CD14-positive monocyte (primary cell): ENCODE measurements around the gene PRRC2C. TPM values are rescaled to one million over a fixed set of nuclear protein-coding genes. Genes with fewer than 3 reads are reported as not detected.
A peak's percentile ranks its signal among the peaks of the same experiment; 100 is the strongest.

ENCODE experiments used
- DNase-seq, 3 donors: peaks; one replicate each; pipeline ENCODE4 v3.0.0-alpha.2; 2011 to 2022
- H2AFZ ChIP-seq: 2 replicates; pipeline ENCODE4 v1.6.0; 2012; ENCODE audit warnings: mild to moderate bottlenecking, low read depth, low read length, inconsistent platforms; ENCODE audit not compliant: insufficient read depth, poor library complexity, severe bottlenecking
- H3K27ac ChIP-seq, 2 donors: 1 replicate in 1 of 2; 2 replicates in 1 of 2; pipeline ENCODE4 v1.5.1; 2012 to 2013; ENCODE audit warnings: low read length in 2 of 2, control low read depth in 1 of 2, inconsistent platforms in 1 of 2, low read depth in 1 of 2, mild to moderate bottlenecking in 1 of 2
- H3K27me3 ChIP-seq, 2 donors: one replicate each; pipeline versions ENCODE4 v1.6.0 to v1.6.1; 2011 to 2013; ENCODE audit warnings: low read length in 2 of 2; ENCODE audit not compliant: control insufficient read depth in 2 of 2, insufficient read depth in 2 of 2
- H3K36me3 ChIP-seq, 2 donors: replicated peaks in 1 of 2; 1 replicate in 1 of 2; 2 replicates in 1 of 2; pipeline versions ENCODE4 v1.5.1 to v1.6.1; 2012 to 2013; ENCODE audit warnings: low read length in 2 of 2, control low read depth in 1 of 2, inconsistent platforms in 1 of 2, mild to moderate bottlenecking in 1 of 2; ENCODE audit not compliant: insufficient read depth in 2 of 2, control insufficient read depth in 1 of 2
- H3K4me1 ChIP-seq, 2 donors: 1 replicate in 1 of 2; 2 replicates in 1 of 2; pipeline versions ENCODE4 v1.5.1 to v1.6.1; 2012 to 2013; ENCODE audit warnings: low read length in 2 of 2, control low read depth in 1 of 2, inconsistent platforms in 1 of 2, mild to moderate bottlenecking in 1 of 2, moderate library complexity in 1 of 2; ENCODE audit not compliant: insufficient read depth in 2 of 2, control insufficient read depth in 1 of 2
- H3K4me2 ChIP-seq: replicated peaks from 2 replicates; pipeline ENCODE3; 2012; ENCODE audit warnings: low read length, moderate library complexity, mild to moderate bottlenecking; ENCODE audit not compliant: poor library complexity, severe bottlenecking; ENCODE audit errors: extremely low read depth
- H3K4me3 ChIP-seq, 3 experiments: fragments of 200-600 bp in 1 of 3; sonication (generic) in 1 of 3; replicated peaks in 1 of 3; 1 replicate in 2 of 3; 2 replicates in 1 of 3; pipeline ENCODE4 v1.5.1; 2011 to 2013; ENCODE audit warnings: low read length in 3 of 3, mild to moderate bottlenecking in 3 of 3, control low read depth in 2 of 3, low read depth in 2 of 3, inconsistent platforms in 1 of 3, moderate library complexity in 1 of 3
- H3K79me2 ChIP-seq: 2 replicates; pipeline ENCODE4 v1.6.0; 2012; ENCODE audit warnings: mild to moderate bottlenecking, control low read depth, inconsistent platforms, low read length, moderate library complexity; ENCODE audit not compliant: insufficient read depth
- H3K9ac ChIP-seq: 2 replicates; pipeline ENCODE4 v1.6.0; 2017; ENCODE audit warnings: low read length, mild to moderate bottlenecking; ENCODE audit not compliant: insufficient read depth, poor library complexity, severe bottlenecking
- H3K9me3 ChIP-seq, 2 donors: replicated peaks in 1 of 2; 1 replicate in 1 of 2; 2 replicates in 1 of 2; pipeline versions ENCODE4 v1.5.1 to v1.6.1; 2012 to 2013; ENCODE audit warnings: low read length in 2 of 2, control low read depth in 1 of 2; ENCODE audit not compliant: control insufficient read depth in 1 of 2, insufficient read depth in 1 of 2
- H4K20me1 ChIP-seq: 2 replicates; pipeline ENCODE4 v1.6.0; 2012; ENCODE audit warnings: mild to moderate bottlenecking, low read length, control low read depth, moderate library complexity; ENCODE audit not compliant: insufficient read depth
- H3K27ac Mint-ChIP-seq, 7 donors: one replicate each; pipeline ENCODE4 v1.8.0; 2020; ENCODE audit warnings: mild to moderate bottlenecking in 7 of 7, mixed read lengths in 7 of 7, moderate library complexity in 6 of 7, inconsistent platforms in 2 of 7
- H3K27me3 Mint-ChIP-seq, 3 donors: one replicate each; pipeline ENCODE4 v1.8.0; 2021 to 2022; ENCODE audit warnings: low read depth in 3 of 3, mild to moderate bottlenecking in 3 of 3, mixed read lengths in 3 of 3, moderate library complexity in 3 of 3, inconsistent platforms in 1 of 3
- H3K36me3 Mint-ChIP-seq, 2 donors: one replicate each; pipeline ENCODE4 v1.8.0; 2020; ENCODE audit warnings: mixed read lengths in 2 of 2, inconsistent platforms in 1 of 2, mild to moderate bottlenecking in 1 of 2
- H3K4me1 Mint-ChIP-seq: one replicate; pipeline ENCODE4 v1.8.0; 2020; ENCODE audit warnings: mild to moderate bottlenecking, mixed read lengths
- H3K4me3 Mint-ChIP-seq, 2 donors: one replicate each; pipeline ENCODE4 v1.8.0; 2020; ENCODE audit warnings: mild to moderate bottlenecking in 2 of 2, mixed read lengths in 2 of 2, moderate library complexity in 1 of 2
- H3K9me3 Mint-ChIP-seq, 7 donors: one replicate each; pipeline ENCODE4 v1.8.0; 2020 to 2022; ENCODE audit warnings: mixed read lengths in 7 of 7, mild to moderate bottlenecking in 6 of 7, moderate library complexity in 6 of 7, inconsistent platforms in 2 of 7
- CTCF ChIP-seq: fragments of 200-600 bp; IDR thresholded peaks from one replicate; pipeline ENCODE4 v1.8.0; 2022; ENCODE audit warnings: antibody characterized with exemption, mild to moderate bottlenecking
- WGBS: methylation state at CpG from one replicate; pipeline ENCODE4 v1.1.5; 2013; ENCODE audit warnings: missing lambda C conversion rate; ENCODE audit not compliant: insufficient coverage; 5-methylcytosine and 5-hydroxymethylcytosine counted together
- intact Hi-C, 2 donors: fragments of 100-400 bp; cut with micrococcal nuclease; formaldehyde crosslinking; loops; one replicate each; pipeline versions ENCODE4 v1.15.0 to v1.15.1; 2023
- polyA plus RNA-seq, 3 donors: library from polyadenylated mRNA; depleted of rRNA in 1 of 3; unstranded in 2 of 3; stranded (reverse) in 1 of 3; fragments of 300-500 nt in 2 of 3; fragments of >200 nt in 1 of 3; fragmentation: Illumina TruSeq in 2 of 3; gene quantifications; 1 replicate in 2 of 3; 2 replicates in 1 of 3; pipeline ENCODE4 v1.2.3, GENCODE V29; 2012 to 2021

Gene PRRC2C
- polyA plus RNA-seq, 3 donors: 13.8 to 69.1 (median 15.6) TPM

- no peaks in the 10 kb centered on the region for H3K9me3 Mint-ChIP-seq
- peaks cover 46% of the 10 kb centered on the region for H3K4me1 Mint-ChIP-seq
- H3K36me3 Mint-ChIP-seq: peaks cover 9 to 42% of the 10 kb centered on the region in 2 donors
- peaks cover 4 to 16% of the 10 kb centered on the region in 2 donors for H3K4me1 ChIP-seq
- TF ChIP-seq CTCF: no peak
- no peak overlapping the region for H3K4me2 ChIP-seq
- H3K4me3 ChIP-seq: no peak overlapping the region
- H2AFZ ChIP-seq: no peak overlapping the region
- H3K27ac ChIP-seq: peak overlapping the region in 1 of 2 donors; percentile 46
- intact Hi-C loops: no loop called here
- H3K9ac ChIP-seq: no peak overlapping the region
- H3K27me3 ChIP-seq: no peaks in the 10 kb centered on the region
- H3K27me3 Mint-ChIP-seq: no peaks in the 10 kb centered on the region
- no peaks in the 10 kb centered on the region for H3K9me3 ChIP-seq
- peaks cover 100% of the 10 kb centered on the region for H4K20me1 ChIP-seq
- H3K36me3 ChIP-seq: peaks cover 3 to 28% of the 10 kb centered on the region in 2 donors
- no peak for DNase-seq
- H3K27ac Mint-ChIP-seq: peak overlapping the region in 4 of 7 donors; percentile 36 to 63 (median 49)
- H3K79me2 ChIP-seq: peaks cover 100% of the 10 kb centered on the region
- H3K4me3 Mint-ChIP-seq: no peak overlapping the region
These were observed 16.1 kb downstream of the PRRC2C start for GRCh38 chr1:171501305-171502024.

- H3K36me3 ChIP-seq: peaks cover 3 to 15% of the 10 kb centered on the region in 2 donors
- Mint-ChIP-seq H3K36me3 (peaks cover 4 to 15% of the 10 kb centered on the region in 2 donors), H3K27me3 (peaks cover 0 to 2% (median 0%) of the 10 kb centered on the region in 3 donors), H3K4me1 (peaks cover 37% of the 10 kb centered on the region), H3K9me3 (no peaks in the 10 kb centered on the region), H3K4me3 (peak overlapping the region in 1 of 2 donors; percentile 32), H3K27ac (peak overlapping the region in 6 of 7 donors; percentile 25 to 85 (median 64))
- H3K4me3 ChIP-seq: no peak overlapping the region
- H3K9ac ChIP-seq: no peak overlapping the region
- TF ChIP-seq CTCF: no peak
- intact Hi-C loops: no loop called here
- H3K4me1 ChIP-seq: no peaks in the 10 kb centered on the region
- no peak for DNase-seq
- H4K20me1 ChIP-seq: peaks cover 100% of the 10 kb centered on the region
- no CpG with 5 or more reads among the region's 1 CpG for WGBS
- peak overlapping the region in 1 of 2 donors; percentile 58 for H3K27ac ChIP-seq
- H2AFZ ChIP-seq: no peak overlapping the region
- no peaks in the 10 kb centered on the region for H3K9me3 ChIP-seq
- H3K4me2 ChIP-seq: no peak overlapping the region
- H3K27me3 ChIP-seq: no peaks in the 10 kb centered on the region
- H3K79me2 ChIP-seq: peaks cover 100% of the 10 kb centered on the region
These were observed 21.4 kb downstream of the PRRC2C start for GRCh38 chr1:171506525-171507304.
